A673 (cell line): Measurements from ENCODE around the gene PIGB. TPM values are rescaled to one million over a fixed set of nuclear protein-coding genes. Genes with fewer than 3 reads are reported as not detected.

ENCODE experiments used
- BruUV-seq: library from RNA; stranded (reverse); fragments of 400-500 nt; replicated peaks from 2 replicates; lab custom pipeline; 2021; lab: Mats Ljungman, UMichigan
- CTCF ChIA-PET: fragments of 300-600 bp; sonication (Branson Sonifier 250); formaldehyde crosslinking; loops from one replicate; lab custom pipeline; 2022; ENCODE audit warnings: antibody characterized with exemption; lab: Charles Lee
- POLR2A ChIA-PET: fragments of 300-600 bp; sonication (Branson Sonifier 250); formaldehyde crosslinking; loops from one replicate; lab custom pipeline; 2022; ENCODE audit warnings: antibody characterized with exemption; ENCODE audit not compliant: low non-redundant PET; lab: Charles Lee
- DNase-seq: peaks from one replicate; pipeline ENCODE4 v3.0.0-alpha.2; 2015; ENCODE audit warnings: low spot score
- H3K27ac ChIP-seq: fragments of 200-600 bp; sonication (generic); 2 replicates; pipeline ENCODE4 v1.5.1; 2016; ENCODE audit warnings: mixed run types, low read depth, mild to moderate bottlenecking, mixed read lengths, antibody characterized with exemption, low read length; ENCODE audit not compliant: poor library complexity, severe bottlenecking
- H3K27me3 ChIP-seq: fragments of 200-600 bp; sonication (generic); replicated peaks from 2 replicates; pipeline ENCODE4 v1.6.1; 2017; ENCODE audit warnings: mixed run types, low read depth, mild to moderate bottlenecking, mixed read lengths, antibody characterized with exemption, low read length; ENCODE audit not compliant: insufficient read depth, poor library complexity
- H3K36me3 ChIP-seq: fragments of 200-600 bp; sonication (generic); 2 replicates; pipeline ENCODE4 v1.6.1; 2016; ENCODE audit warnings: mixed run types, mild to moderate bottlenecking, mixed read lengths, antibody characterized with exemption, low read length; ENCODE audit not compliant: insufficient read depth, poor library complexity, severe bottlenecking
- H3K4me1 ChIP-seq: fragments of 200-600 bp; sonication (generic); 2 replicates; pipeline ENCODE4 v1.6.1; 2017; ENCODE audit warnings: mixed run types, mild to moderate bottlenecking, mixed read lengths, antibody characterized with exemption, low read length; ENCODE audit not compliant: insufficient read depth, poor library complexity, severe bottlenecking
- H3K4me3 ChIP-seq: fragments of 200-600 bp; sonication (generic); 2 replicates; pipeline ENCODE4 v1.5.1; 2016; ENCODE audit warnings: low read depth, mixed run types, mild to moderate bottlenecking, mixed read lengths, low read length; ENCODE audit not compliant: poor library complexity, severe bottlenecking
- H3K9me3 ChIP-seq: fragments of 200-600 bp; sonication (generic); 2 replicates; pipeline ENCODE4 v1.6.1; 2016; ENCODE audit warnings: mixed run types, low read depth, mild to moderate bottlenecking, mixed read lengths, antibody characterized with exemption, low read length; ENCODE audit not compliant: poor library complexity, severe bottlenecking
- EZH2 ChIP-seq: fragments of 200-600 bp; sonication (generic); IDR thresholded peaks from 2 replicates; pipeline ENCODE4 v1.6.1; 2017; ENCODE audit warnings: borderline replicate concordance, low read depth, mild to moderate bottlenecking, mixed read lengths, antibody characterized with exemption, low read length; ENCODE audit not compliant: poor library complexity, severe bottlenecking
- intact Hi-C: fragments of 100-400 bp; cut with micrococcal nuclease; formaldehyde crosslinking; loops from one replicate; pipeline ENCODE4 v1.10.0; 2022; ENCODE audit not compliant: unreplicated experiment
- total RNA-seq: library from RNA; stranded (reverse); gene quantifications from 2 replicates; pipeline ENCODE4 v1.2.3, GENCODE V29; 2021
- TF ChIP-seq, protein P1 (sequence below): fragments of 300-800, 200-600 bp; sonication (generic); conservative IDR thresholded peaks from 2 replicates; pipeline ENCODE4 v1.5.1; 2017; ENCODE audit warnings: low read depth, mild to moderate bottlenecking, antibody characterized with exemption, low read length, moderate library complexity, mixed read lengths

The PIGB gene
- total RNA-seq, 1 experiment from 2014 or later = 8.3 TPM

GRCh38 chr15:55288006-55288717, 30.9 kb upstream of the PIGB start:
- Histone ChIP-seq H3K9me3 (no peaks in the 10 kb centered on the region), H3K4me1 (peaks cover 4% of the 10 kb centered on the region), H3K4me3 (no peak overlapping the region), H3K27me3 (no peaks in the 10 kb centered on the region), H3K27ac (no peak overlapping the region), H3K36me3 (no peaks in the 10 kb centered on the region)
- TF ChIP-seq, protein P1, sequence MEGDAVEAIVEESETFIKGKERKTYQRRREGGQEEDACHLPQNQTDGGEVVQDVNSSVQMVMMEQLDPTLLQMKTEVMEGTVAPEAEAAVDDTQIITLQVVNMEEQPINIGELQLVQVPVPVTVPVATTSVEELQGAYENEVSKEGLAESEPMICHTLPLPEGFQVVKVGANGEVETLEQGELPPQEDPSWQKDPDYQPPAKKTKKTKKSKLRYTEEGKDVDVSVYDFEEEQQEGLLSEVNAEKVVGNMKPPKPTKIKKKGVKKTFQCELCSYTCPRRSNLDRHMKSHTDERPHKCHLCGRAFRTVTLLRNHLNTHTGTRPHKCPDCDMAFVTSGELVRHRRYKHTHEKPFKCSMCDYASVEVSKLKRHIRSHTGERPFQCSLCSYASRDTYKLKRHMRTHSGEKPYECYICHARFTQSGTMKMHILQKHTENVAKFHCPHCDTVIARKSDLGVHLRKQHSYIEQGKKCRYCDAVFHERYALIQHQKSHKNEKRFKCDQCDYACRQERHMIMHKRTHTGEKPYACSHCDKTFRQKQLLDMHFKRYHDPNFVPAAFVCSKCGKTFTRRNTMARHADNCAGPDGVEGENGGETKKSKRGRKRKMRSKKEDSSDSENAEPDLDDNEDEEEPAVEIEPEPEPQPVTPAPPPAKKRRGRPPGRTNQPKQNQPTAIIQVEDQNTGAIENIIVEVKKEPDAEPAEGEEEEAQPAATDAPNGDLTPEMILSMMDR = no peak
- no peak for TF ChIP-seq EZH2
- ChIA-PET CTCF (interaction anchor here (0.6 kb wide), 1 partner anchor 143 kb away, joined by 5 read pairs; no protein-coding TSS in a partner anchor), POLR2A (no interaction called here)
- no TSS peak for BruUV-seq
- intact Hi-C loops = no loop called here
- DNase-seq = no peak

GRCh38 chr15:55289011-55289745, 29.8 kb upstream of the PIGB start:
- intact Hi-C loops = no loop called here
- no peak for DNase-seq
- POLR2A ChIA-PET = no interaction called here
- CTCF ChIA-PET = no interaction called here
- Histone ChIP-seq H3K9me3 (no peaks in the 10 kb centered on the region), H3K27me3 (no peaks in the 10 kb centered on the region), H3K4me3 (peak overlapping the region; percentile 75), H3K36me3 (no peaks in the 10 kb centered on the region), H3K4me1 (peaks cover 4% of the 10 kb centered on the region), H3K27ac (no peak overlapping the region)
- BruUV-seq = no TSS peak
- no peak for TF ChIP-seq EZH2
- TF ChIP-seq, protein P1 = no peak

DNA sequence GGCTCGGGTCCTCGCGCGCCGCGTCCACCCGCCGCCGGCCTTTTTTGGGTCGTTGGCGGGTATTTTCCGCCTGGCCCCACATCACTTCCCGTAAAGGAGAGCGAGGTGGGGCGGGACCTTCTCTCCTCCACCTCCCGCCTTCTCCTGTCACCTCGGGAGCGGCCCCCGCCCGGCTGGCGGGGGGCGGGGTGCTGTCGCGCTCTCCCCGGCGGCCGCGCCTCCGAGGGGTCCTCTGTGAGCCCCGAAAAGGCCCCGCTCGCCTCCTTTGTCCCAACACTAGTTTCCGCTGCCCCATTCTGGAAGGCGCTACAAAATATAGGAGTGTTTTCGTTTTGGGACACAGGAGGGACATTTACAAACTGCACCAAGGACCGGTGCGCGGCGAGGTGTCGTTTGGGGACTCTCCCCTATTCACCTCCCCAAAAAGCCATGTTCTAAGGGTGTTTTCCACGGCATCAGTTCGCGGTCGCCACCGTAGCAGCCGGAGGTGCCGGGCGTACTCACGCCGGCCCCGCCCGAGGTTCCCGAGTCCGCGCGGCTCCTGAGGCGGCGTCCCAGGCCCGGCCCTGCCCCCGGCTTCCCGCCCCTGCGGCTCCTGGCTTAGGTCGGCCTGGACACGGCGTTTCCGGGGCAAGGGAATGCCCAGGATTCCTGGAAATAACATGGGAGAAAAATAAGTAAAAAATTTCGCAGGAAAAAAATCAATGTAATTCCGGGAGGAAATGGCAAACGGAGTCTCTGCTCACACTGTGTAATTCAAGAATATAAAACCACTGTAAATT, 29.1 kb upstream of the PIGB start, which contains the start of gene RAB27A:
TSS of gene RAB27A (minus strand) at position 68 of the 782 bp plus-strand sequence. CDS start 54,879 bp downstream, outside the sequence.
- Histone ChIP-seq H3K27me3 (no peaks in the 10 kb centered on the region), H3K36me3 (no peaks in the 10 kb centered on the region), H3K4me3 (peak within 1 kb of the TSS; percentile 75), H3K9me3 (no peaks in the 10 kb centered on the region), H3K4me1 (peaks cover 4% of the 10 kb centered on the region), H3K27ac (peak within 1 kb of the TSS; percentile 35)
- BruUV-seq = no TSS peak
- TF ChIP-seq, protein P1 = no peak
- no peak for TF ChIP-seq EZH2
- CTCF ChIA-PET = interaction anchor here (1.4 kb wide), 1 partner anchor 73 kb away, joined by 4 read pairs; no protein-coding TSS in a partner anchor
- POLR2A ChIA-PET = no interaction called here
- peak; percentile 45 for DNase-seq
- intact Hi-C loops = loop anchor here (1.0 to 10.0 kb wide), 2 partner anchors 73 to 145 kb away; no protein-coding TSS in a partner anchor
